Activated T-helper 17 cell treated with anti-CD3 and anti-CD28 coated beads, Interleukin-2, amount 50 U/mL, for 72 hours (primary cell): ENCODE results near the gene L3MBTL3. TPM values are rescaled to one million over a fixed set of nuclear protein-coding genes. Genes with fewer than 3 reads are reported as not detected.

Source experiments
- ATAC-seq: fragments of 150-1000 bp; cut with Tn5 transposase; replicated peaks from 2 replicates; pipeline ENCODE4 v1.10.0; 2021; ENCODE audit warnings: mild to moderate bottlenecking, moderate library complexity
- H3K27ac Mint-ChIP-seq: one replicate; pipeline ENCODE4 v1.8.0; 2022; ENCODE audit warnings: mixed read lengths
- H3K27me3 Mint-ChIP-seq: one replicate; pipeline ENCODE4 v1.8.0; 2022; ENCODE audit warnings: mixed read lengths
- H3K36me3 Mint-ChIP-seq: one replicate; pipeline ENCODE4 v1.8.0; 2022; ENCODE audit warnings: low read depth, mild to moderate bottlenecking, mixed read lengths
- H3K4me1 Mint-ChIP-seq: one replicate; pipeline ENCODE4 v1.8.0; 2022; ENCODE audit warnings: mixed read lengths
- H3K4me3 Mint-ChIP-seq: one replicate; pipeline ENCODE4 v1.8.0; 2022; ENCODE audit warnings: mild to moderate bottlenecking, mixed read lengths
- H3K9me3 Mint-ChIP-seq: one replicate; pipeline ENCODE4 v1.8.0; 2022; ENCODE audit warnings: mixed read lengths
- total RNA-seq, 2 donors: library from RNA; stranded (reverse); gene quantifications; one replicate each; pipeline ENCODE4 v1.2.3, GENCODE V29; 2022

L3MBTL3 gene
- total RNA-seq, 2 donors from 2014 or later = 4.4 to 5.9 TPM

DNA sequence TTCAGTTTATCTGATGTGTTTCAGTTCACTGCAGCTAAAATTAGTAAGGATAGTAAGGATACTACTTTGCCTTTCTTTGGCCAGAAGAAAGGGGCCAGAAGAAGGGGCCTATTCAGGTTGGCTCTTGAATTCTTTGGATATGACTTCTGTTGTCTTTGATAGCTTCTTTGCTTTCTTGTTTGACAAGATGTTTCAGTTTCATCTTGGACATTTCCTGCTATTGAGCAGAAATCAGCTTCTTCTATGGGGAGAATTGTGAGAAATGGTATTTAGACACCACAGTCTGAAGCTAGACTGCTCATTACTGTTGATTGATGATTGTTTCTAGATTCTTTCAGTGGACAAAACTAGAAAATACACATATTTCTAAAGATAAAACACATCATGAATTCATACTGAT, 23.2 kb downstream of the L3MBTL3 start:
- Mint-ChIP-seq H3K27me3 (no peaks in the 10 kb centered on the region), H3K9me3 (no peaks in the 10 kb centered on the region), H3K27ac (no peak overlapping the region), H3K4me3 (peak overlapping the region; percentile 34), H3K36me3 (peaks cover 24% of the 10 kb centered on the region), H3K4me1 (peaks cover 22% of the 10 kb centered on the region)
- ATAC-seq = no peak

GRCh38 chr6:130043344-130043743, 25.0 kb downstream of the L3MBTL3 start:
- no peak for ATAC-seq
- peaks cover 17% of the 10 kb centered on the region for H3K4me1 Mint-ChIP-seq
- H3K4me3 Mint-ChIP-seq = no peak overlapping the region
- H3K36me3 Mint-ChIP-seq = peaks cover 24% of the 10 kb centered on the region
- no peaks in the 10 kb centered on the region for H3K9me3 Mint-ChIP-seq
- no peak overlapping the region for H3K27ac Mint-ChIP-seq
- no peaks in the 10 kb centered on the region for H3K27me3 Mint-ChIP-seq

DNA sequence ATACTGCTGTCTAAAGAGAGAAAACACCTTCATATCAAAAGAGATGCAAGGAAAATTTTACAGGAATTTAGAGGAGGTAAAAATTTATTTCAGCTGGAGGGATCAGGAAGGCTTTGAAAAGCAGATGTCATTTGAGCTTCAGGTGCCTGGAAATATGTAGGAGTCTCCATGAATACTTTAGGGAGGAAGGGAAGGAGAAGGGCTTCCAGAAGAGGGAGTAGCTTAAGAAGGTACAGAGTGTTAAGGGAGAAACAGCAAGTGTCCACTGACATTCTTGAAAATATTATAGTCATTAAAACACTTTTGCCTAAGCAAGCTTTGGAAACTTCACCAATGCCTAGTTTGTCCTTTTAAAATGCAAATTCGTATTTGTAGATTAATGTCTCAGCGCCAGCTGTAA, 27.2 kb downstream of the L3MBTL3 start:
- Mint-ChIP-seq H3K9me3 (no peaks in the 10 kb centered on the region), H3K27me3 (no peaks in the 10 kb centered on the region), H3K36me3 (peaks cover 41% of the 10 kb centered on the region), H3K4me3 (no peak overlapping the region), H3K4me1 (peaks cover 9% of the 10 kb centered on the region), H3K27ac (peak overlapping the region; percentile 64)
- no peak for ATAC-seq

- H3K27ac Mint-ChIP-seq = no peak overlapping the region
- no peak overlapping the region for H3K4me3 Mint-ChIP-seq
- peaks cover 51% of the 10 kb centered on the region for H3K36me3 Mint-ChIP-seq
- no peaks in the 10 kb centered on the region for H3K4me1 Mint-ChIP-seq
- H3K9me3 Mint-ChIP-seq = no peaks in the 10 kb centered on the region
- no peak for ATAC-seq
- H3K27me3 Mint-ChIP-seq = no peaks in the 10 kb centered on the region
Measured at GRCh38 chr6:130046671-130047070, 28.3 kb downstream of the L3MBTL3 start.

- Mint-ChIP-seq H3K27me3 (no peaks in the 10 kb centered on the region), H3K36me3 (peaks cover 58% of the 10 kb centered on the region), H3K4me1 (no peaks in the 10 kb centered on the region), H3K4me3 (no peak overlapping the region), H3K27ac (no peak overlapping the region), H3K9me3 (no peaks in the 10 kb centered on the region)
- ATAC-seq = no peak
Measured at GRCh38 chr6:130047088-130047995, 29.0 kb downstream of the L3MBTL3 start.

- Mint-ChIP-seq H3K4me1 (peaks cover 7% of the 10 kb centered on the region), H3K4me3 (no peak overlapping the region), H3K27me3 (no peaks in the 10 kb centered on the region), H3K27ac (peak overlapping the region; percentile 1), H3K9me3 (no peaks in the 10 kb centered on the region), H3K36me3 (peaks cover 68% of the 10 kb centered on the region)
- no peak for ATAC-seq
Measured at GRCh38 chr6:130050230-130050629, 31.8 kb downstream of the L3MBTL3 start.

DNA sequence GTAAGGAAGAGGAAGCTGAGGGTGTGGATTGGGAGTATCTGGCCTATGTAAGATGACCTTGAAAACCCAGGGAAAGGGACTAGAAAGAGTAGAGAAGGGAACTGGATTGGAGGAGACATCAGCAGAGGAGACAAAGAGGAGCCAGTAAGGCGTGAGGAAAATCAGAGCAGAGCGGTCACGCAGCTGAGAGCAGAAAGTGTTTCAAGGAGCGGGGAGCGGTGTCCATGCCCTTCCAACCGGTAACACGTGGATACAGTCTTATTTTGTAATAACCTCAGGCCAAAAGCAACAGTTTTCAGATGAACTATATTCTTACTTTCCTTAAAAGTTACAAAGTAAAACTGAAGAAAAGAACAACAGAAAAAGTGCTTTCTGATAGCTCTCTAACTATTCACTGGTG, 36.3 kb downstream of the L3MBTL3 start:
- H3K27ac Mint-ChIP-seq = peak overlapping the region; percentile 62

GRCh38 chr6:130055271-130055670, 36.9 kb downstream of the L3MBTL3 start:
- Mint-ChIP-seq H3K4me1 (peaks cover 19% of the 10 kb centered on the region), H3K27me3 (no peaks in the 10 kb centered on the region), H3K9me3 (no peaks in the 10 kb centered on the region), H3K36me3 (peaks cover 89% of the 10 kb centered on the region), H3K4me3 (no peak overlapping the region), H3K27ac (no peak overlapping the region)
- no peak for ATAC-seq

More for the DNA sequence above, 36.3 kb downstream of the L3MBTL3 start:
- Mint-ChIP-seq H3K27me3 (no peaks in the 10 kb centered on the region), H3K4me3 (no peak overlapping the region), H3K4me1 (peaks cover 19% of the 10 kb centered on the region), H3K36me3 (peaks cover 90% of the 10 kb centered on the region), H3K9me3 (no peaks in the 10 kb centered on the region)
- no peak for ATAC-seq

DNA sequence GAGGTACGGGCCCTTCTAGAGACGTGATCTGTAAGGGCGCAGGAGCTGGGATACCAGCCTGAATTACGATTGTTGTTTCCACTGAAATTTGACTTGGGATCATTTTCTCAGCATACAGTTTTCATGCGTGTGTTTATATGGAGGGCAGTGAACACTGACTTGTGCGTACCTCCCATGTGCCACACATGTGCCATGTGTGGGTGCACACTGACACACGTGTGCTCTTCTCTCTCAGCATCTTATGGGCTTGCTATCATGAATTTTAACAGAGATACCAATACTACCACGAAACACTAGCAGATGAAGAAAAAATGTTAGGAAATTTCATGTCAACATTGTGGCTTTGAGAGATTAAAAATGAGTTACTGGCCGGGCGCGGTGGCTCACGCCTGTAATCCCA, 39.1 kb downstream of the L3MBTL3 start:
- ATAC-seq = no peak

GRCh38 chr6:130063806-130064205, 45.4 kb downstream of the L3MBTL3 start:
- no peak for ATAC-seq
- Mint-ChIP-seq H3K27me3 (no peaks in the 10 kb centered on the region), H3K27ac (peak overlapping the region; percentile 11), H3K9me3 (no peaks in the 10 kb centered on the region), H3K36me3 (peaks cover 68% of the 10 kb centered on the region), H3K4me1 (peaks cover 6% of the 10 kb centered on the region), H3K4me3 (no peak overlapping the region)

More for the DNA sequence above, 39.1 kb downstream of the L3MBTL3 start:
- H3K27ac Mint-ChIP-seq = peak overlapping the region; percentile 75
- H3K4me1 Mint-ChIP-seq = peaks cover 19% of the 10 kb centered on the region
- H3K36me3 Mint-ChIP-seq = peaks cover 84% of the 10 kb centered on the region
- no peaks in the 10 kb centered on the region for H3K9me3 Mint-ChIP-seq
- no peak overlapping the region for H3K4me3 Mint-ChIP-seq
- no peaks in the 10 kb centered on the region for H3K27me3 Mint-ChIP-seq

DNA sequence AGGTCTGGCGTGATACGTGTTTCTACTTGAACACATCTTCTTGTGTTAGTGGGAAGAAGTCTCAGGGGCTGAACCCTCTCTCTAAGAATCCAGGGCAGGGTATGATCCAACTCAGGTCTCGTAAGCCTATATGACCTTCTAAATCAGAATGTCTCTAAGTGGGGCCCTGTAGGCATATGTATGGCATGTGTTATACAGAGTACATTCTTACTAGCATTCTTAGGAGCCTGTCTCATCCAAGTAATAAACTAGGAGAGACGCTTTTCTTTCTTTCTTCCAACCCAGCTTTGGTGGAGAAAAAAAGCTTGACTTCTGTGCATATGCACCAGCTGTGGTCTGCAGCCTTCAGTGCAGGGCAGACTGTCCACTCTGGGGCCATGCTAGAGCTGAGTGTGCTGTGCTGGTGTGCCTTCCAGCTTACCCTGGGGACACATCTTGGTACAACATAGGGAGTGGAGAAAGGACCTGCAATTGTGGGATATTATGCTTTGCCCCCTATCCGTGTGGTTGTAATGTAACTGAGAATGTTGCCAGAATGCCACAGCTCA, 47.3 kb downstream of the L3MBTL3 start:
- no peaks in the 10 kb centered on the region for H3K27me3 Mint-ChIP-seq
- H3K4me3 Mint-ChIP-seq = no peak overlapping the region
- peaks cover 12% of the 10 kb centered on the region for H3K4me1 Mint-ChIP-seq
- peaks cover 63% of the 10 kb centered on the region for H3K36me3 Mint-ChIP-seq
- ATAC-seq = no peak
- H3K9me3 Mint-ChIP-seq = no peaks in the 10 kb centered on the region
- no peak overlapping the region for H3K27ac Mint-ChIP-seq

DNA sequence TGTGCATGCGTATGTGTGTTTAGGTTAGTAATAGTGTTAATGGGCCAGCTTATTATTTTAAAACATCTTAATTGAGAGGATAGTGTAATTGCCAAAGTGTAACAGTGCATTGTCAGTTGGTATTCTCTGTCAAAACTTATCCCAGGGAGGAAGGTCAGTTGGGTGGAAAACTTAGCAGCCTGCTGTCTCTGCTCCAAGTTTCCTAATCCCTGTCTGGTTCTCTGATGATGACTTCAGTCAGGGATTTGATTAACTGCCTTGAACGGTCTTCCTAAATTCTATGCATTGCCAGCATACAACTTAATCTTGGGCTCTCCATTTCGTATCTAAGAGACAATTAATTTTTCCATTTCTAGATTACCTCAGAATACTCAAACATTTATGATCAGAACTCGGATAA, 51.1 kb downstream of the L3MBTL3 start:
- peaks cover 49% of the 10 kb centered on the region for H3K36me3 Mint-ChIP-seq
- peaks cover 9% of the 10 kb centered on the region for H3K4me1 Mint-ChIP-seq
- no peak for ATAC-seq
- H3K9me3 Mint-ChIP-seq = no peaks in the 10 kb centered on the region
- no peaks in the 10 kb centered on the region for H3K27me3 Mint-ChIP-seq
- no peak overlapping the region for H3K27ac Mint-ChIP-seq
- no peak overlapping the region for H3K4me3 Mint-ChIP-seq

DNA sequence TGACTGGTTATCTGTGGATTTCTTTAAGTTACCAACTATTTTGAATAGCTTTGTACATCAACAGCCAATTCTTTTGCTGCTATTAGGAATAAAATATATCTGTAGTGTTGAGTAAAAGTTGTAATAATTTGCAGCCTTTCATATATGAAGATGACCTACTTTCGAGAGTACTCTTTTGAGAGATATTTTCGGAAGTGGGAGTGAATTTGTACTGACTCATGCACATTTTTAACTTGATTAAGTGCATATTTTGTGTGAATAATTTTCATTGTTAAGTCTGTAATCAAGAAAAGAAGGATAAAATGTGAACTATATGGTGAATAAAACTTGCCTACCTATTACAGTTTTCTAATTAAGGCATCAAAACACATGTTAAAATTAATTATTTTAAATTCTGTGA, 51.9 kb downstream of the L3MBTL3 start:
- Mint-ChIP-seq H3K9me3 (no peaks in the 10 kb centered on the region), H3K27ac (peak overlapping the region; percentile 70), H3K27me3 (no peaks in the 10 kb centered on the region), H3K4me3 (peak overlapping the region; percentile 58), H3K4me1 (peaks cover 16% of the 10 kb centered on the region), H3K36me3 (peaks cover 56% of the 10 kb centered on the region)
- ATAC-seq = peak; percentile 81

- peaks cover 20% of the 10 kb centered on the region for H3K4me1 Mint-ChIP-seq
- peaks cover 61% of the 10 kb centered on the region for H3K36me3 Mint-ChIP-seq
- peak overlapping the region; percentile 70 for H3K27ac Mint-ChIP-seq
- ATAC-seq = peak; percentile 68
- peak overlapping the region; percentile 58 for H3K4me3 Mint-ChIP-seq
- no peaks in the 10 kb centered on the region for H3K9me3 Mint-ChIP-seq
- no peaks in the 10 kb centered on the region for H3K27me3 Mint-ChIP-seq
Measured at GRCh38 chr6:130070792-130071191, 52.4 kb downstream of the L3MBTL3 start.

DNA sequence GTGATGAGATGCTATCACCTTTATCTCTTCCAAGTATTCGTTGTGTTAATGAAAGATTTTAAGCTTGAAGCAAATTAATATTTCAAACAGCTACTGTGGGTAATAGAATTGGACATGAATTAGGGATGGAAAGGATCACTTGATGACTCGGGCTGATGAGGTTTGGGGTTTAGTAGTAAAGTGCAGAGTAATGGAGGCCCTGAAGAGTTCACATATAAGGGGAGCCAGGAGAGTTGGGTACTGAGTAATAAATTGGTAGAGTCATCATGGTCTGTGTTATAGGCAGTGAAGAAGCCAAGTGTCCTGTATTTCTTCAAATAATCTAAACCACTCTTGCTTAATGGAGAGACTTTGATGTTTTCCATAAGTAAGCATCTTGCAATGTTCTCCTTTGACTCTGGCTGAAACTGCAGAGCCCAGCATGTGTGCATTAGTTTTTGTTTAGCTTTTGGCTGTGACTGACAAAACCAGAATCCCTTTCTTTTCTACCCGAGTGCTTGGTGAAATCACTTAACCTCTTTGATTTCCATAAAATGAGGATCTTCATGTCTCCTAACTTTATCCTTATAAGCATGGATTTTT, 57.6 kb downstream of the L3MBTL3 start:
- peak; percentile 35 for ATAC-seq
- peaks cover 18% of the 10 kb centered on the region for H3K4me1 Mint-ChIP-seq

More for the DNA sequence above, 57.6 kb downstream of the L3MBTL3 start:
- H3K36me3 Mint-ChIP-seq = peaks cover 61% of the 10 kb centered on the region
- H3K27ac Mint-ChIP-seq = peak overlapping the region; percentile 24
- no peaks in the 10 kb centered on the region for H3K27me3 Mint-ChIP-seq
- H3K9me3 Mint-ChIP-seq = no peaks in the 10 kb centered on the region
- peak overlapping the region; percentile 2 for H3K4me3 Mint-ChIP-seq
